GF-D8 (cell line): ENCODE results near the gene DNAJC10.
"Not testable (repeated sequence)": the region's sequence is repeated elsewhere in the genome, so short reads cannot be mapped to it uniquely, and the experiment has no call there.

ENCODE experiments used
- DNase-seq: peaks from one replicate; lab custom pipeline; 2025; lab: John Stamatoyannopoulos, UW

Gene DNAJC10, protein sequence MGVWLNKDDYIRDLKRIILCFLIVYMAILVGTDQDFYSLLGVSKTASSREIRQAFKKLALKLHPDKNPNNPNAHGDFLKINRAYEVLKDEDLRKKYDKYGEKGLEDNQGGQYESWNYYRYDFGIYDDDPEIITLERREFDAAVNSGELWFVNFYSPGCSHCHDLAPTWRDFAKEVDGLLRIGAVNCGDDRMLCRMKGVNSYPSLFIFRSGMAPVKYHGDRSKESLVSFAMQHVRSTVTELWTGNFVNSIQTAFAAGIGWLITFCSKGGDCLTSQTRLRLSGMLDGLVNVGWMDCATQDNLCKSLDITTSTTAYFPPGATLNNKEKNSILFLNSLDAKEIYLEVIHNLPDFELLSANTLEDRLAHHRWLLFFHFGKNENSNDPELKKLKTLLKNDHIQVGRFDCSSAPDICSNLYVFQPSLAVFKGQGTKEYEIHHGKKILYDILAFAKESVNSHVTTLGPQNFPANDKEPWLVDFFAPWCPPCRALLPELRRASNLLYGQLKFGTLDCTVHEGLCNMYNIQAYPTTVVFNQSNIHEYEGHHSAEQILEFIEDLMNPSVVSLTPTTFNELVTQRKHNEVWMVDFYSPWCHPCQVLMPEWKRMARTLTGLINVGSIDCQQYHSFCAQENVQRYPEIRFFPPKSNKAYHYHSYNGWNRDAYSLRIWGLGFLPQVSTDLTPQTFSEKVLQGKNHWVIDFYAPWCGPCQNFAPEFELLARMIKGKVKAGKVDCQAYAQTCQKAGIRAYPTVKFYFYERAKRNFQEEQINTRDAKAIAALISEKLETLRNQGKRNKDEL

DNA sequence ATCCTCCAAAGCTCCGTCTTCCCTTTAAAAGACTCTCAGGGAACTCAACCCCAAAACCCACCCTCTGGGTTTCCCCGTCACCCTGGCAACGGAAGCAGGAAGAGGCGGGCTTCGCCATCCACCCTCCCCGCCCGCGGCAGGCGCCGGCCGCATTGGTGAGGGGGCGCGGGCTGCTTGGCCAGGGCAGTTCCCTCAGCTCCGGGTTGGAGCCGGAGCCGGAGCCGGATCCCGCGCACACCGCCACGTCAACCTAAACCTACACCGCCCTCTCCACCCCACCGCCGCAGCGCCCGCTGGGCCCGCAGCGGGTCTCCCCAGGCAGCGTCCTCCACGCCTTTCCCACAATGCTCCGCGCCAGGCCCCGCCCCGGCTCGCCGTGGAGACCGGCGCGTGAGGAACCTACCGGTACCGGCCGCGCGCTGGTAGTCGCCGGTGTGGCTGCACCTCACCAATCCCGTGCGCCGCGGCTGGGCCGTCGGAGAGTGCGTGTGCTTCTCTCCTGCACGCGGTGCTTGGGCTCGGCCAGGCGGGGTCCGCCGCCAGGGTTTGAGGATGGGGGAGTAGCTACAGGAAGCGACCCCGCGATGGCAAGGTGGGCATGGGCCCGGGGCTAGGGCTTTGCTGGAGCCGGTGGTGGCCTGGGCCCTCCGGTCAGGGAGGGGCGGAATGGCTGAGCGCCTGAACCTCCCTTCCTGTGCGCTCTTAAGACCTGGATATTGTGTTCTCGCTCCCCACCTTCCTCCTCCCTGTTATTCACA, at the start of gene DNAJC10:
Gene DNAJC10, plus strand, starts transcription at position 366 of the 758 bp plus-strand sequence. CDS start 1,830 bp downstream, outside the sequence.
- DNase-seq: peak; percentile 77

DNA sequence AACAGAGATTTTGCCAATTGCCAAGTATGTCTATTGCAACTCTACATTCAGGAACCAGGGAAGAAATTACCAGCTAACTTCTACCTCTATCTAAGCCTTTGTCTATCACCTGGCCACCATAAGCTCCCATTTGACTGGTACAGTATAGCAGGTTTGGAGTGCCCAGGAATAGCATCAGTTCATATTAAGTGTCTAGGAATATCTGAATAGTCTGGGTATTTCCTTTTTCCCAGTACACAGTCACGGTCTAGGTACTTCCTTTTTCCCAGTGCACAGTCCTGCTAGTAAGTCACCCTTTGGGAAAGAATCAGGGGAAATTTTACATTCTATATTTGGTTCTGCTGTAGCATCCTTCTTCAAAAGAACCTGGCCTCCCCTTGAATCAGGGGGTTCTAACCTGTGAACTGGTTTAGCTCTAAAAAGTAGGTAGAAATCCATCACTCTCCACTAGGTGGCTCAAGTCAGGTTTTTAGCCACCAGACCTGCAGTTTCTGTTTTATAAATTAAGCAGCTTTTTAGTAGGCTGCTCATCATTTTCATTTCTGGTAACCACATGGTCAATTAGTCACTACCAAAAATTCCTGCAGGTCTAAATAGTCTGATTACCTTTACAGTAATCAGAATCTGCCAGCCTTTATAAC, 49.3 kb upstream of the DNAJC10 start:
- peak; percentile 15 for DNase-seq

DNA sequence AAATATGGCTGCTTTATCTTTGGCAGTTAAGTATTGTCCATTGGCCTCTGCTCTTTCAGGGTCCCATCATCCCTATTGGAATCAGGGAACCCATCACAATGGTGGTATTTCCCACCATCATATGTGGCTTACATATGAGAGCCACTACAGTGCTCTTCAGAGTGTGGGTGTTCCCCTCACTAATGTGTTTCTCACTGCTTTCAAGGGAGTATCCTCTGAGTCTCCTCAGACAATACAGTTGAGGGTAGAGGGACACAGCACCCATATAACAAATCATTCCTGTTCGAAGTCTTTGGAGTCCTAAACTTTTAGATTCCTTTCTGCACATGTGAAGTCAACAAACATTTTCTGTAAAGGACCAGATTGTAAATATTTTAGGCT, 48.8 kb upstream of the DNAJC10 start:
- no peak for DNase-seq

DNA sequence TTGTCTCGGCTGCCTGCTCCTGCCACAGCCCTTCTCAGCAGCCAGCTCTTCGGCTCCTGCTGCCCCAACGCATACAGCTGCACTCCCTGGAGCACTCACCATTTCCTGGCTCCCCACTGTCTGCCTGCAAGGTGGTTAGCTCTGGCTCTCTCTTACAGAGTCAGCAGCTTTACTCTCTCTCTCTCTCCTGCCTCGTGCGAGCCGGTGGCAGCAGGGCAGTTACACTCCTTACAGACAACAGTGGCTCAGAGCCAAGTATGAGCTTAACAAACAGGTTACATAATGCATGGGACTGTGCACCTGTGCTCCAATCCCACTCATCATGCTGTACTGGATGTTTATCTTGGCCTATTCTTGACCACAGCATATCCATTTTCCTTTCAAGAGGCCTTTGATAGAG, 47.4 kb upstream of the DNAJC10 start:
- DNase-seq: no peak

DNA sequence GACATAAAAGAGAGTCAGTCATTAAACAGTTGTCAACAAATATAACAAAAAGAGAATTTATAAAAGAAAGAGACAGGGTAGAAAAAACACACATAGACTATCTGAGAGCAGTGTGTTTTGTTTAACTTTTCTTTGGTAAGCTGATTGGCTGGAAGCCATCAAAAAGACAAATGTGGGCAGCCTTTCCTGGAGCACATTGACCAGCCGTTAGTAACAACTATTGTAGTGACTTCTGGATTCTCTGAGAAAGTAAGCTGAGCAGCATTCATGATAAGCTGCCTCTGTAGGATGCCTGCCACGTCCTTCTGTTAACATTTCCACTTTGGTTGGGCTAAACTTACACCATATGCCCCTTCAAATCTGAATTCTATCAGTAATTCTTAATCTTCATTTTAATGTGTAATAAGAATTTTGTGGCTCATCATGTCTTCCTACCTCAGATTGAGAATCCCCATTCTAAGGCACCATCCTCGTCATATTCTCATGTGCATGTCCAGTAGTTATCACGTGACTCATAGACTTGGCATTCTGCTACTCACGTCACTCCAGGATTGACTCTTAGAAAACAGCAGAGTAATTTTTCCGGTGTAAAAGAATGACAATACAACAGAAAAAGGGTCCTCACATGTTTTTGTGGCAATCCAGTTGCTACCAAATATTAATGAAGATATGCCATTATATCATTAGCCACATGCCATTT, 43.4 kb upstream of the DNAJC10 start:
- no peak for DNase-seq

DNA sequence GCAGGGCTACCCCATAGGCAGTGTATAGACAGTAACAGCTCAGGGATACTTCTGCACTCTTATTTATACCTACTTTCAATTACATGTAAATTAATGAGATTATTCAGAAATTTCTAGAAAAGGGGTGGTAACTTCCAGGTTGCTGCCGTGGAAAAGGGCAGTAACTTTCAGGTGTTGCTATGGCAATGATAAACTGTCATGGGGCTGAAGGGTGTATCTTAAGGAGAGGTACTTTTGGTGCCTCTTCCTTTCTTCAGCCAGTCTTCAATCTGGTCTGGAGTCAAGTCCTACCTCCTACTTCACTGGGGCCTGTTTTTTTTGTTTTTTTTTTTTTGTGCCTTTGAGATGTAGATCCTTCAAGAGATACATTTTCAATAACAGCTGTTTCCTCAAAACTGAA, 35.2 kb upstream of the DNAJC10 start:
- DNase-seq: no peak

DNA sequence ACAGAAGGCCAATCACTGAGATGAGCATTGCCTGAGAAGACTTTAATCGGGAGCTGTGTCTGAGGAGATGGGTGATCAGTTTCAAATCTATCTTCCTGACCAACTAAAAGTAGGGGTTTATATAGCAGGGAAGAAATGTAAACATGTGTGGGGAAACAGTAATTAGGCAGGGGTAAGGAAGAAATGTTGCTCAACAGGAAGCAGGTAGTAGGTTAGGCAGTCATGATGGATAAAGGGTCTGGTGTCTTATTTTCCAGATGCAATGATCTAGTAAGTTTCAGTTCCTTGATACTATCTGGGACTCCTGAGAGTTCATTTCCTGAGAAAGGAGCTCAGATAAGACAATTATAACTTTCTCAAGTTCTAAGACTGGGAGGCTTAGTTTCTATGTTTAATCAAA, 33.8 kb upstream of the DNAJC10 start:
- DNase-seq: no peak

DNA sequence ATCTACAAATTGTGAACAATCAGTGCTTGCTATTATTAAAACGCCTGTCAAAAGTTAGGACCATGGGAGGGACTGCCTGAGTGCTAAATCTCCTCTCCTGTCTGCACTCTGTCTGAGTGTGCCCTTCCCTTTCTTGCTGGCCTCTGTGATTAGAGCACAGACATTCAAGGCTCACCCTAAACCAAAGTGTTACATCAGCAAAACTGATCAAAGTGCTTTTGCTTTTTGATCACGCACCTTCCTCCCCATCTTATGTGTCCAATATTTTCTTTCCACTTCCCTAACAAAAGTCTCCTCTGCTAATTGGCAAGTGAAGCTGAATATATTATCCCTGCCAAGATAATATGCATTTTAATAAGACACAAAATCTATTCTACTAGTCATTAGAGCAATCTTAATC, 30.5 kb upstream of the DNAJC10 start:
- no peak for DNase-seq

DNA sequence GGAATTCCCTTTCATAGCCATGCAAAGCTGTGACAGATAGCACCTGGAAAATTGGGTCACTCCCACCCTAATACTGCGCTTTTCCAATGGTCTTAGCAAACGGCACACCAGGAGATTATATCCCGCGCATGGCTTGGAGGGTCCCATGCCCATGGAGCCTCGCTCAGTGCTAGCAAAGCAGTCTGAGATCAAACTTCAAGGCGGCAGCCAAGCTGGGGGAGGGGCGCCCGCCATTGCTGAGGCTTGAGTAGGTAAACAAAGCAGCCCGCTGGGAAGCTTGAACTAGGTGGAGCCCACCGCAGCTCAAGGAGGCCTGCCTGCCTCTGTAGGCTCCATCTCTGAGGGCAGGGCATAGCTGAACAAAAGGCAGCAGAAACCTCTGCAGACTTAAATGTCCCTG, 29.3 kb upstream of the DNAJC10 start:
- not testable (repeated sequence) for DNase-seq

DNA sequence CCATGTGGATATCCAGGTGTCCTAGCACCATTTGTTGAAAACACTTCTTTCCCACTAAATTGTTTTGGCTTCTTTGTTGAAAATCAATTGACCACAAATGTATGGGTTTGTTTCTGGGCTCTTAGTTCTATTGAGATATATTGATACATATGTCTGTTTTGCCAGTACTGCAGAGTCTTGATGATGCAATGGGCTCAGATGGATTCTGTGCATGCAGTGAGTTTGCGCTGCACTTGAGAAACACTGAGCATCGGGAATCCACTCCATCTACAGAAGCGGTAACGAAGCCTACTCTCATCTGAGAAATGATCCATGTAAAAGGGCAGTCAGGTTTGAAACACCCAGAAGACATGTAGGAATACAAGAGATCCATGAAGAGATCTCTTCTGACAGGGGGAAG, 21.9 kb upstream of the DNAJC10 start:
- DNase-seq: no peak

DNA sequence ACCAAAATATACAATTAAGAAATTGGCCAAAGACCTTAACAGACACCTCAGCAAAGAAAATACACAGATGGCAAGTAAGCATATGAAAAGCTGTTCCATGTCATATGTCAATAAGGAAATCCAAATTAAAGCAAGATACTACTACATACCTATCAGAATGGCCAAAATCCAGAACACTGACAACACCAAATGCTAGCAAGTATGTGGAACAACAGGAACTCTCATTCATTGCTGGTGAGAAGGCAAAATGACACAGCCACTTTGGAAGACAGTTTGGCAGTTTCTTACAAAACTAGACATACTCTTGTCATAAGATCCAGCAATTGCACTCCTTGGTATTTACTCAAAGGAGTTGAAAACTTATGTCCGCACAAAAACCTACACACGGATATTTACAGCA, 20.3 kb upstream of the DNAJC10 start:
- no peak for DNase-seq

DNA sequence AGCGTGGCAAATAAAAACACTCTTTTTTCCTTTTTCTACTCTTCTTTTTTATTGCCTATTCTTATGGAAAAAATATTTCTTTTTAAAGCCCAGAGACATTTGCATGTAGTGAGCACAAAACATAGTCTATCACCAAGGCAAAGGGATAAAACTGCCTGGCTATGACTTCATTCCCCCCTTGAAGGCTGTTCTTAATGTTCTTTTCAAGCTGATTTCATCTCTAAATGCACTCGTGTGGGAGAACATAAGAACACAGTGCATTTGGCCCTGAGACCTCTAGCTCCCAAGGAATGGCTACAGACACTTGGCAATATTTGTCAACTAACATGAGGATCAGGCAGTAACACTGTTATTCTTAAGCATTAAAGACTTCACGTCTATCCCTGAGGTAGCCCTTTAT, 17.4 kb upstream of the DNAJC10 start:
- DNase-seq: no peak

DNA sequence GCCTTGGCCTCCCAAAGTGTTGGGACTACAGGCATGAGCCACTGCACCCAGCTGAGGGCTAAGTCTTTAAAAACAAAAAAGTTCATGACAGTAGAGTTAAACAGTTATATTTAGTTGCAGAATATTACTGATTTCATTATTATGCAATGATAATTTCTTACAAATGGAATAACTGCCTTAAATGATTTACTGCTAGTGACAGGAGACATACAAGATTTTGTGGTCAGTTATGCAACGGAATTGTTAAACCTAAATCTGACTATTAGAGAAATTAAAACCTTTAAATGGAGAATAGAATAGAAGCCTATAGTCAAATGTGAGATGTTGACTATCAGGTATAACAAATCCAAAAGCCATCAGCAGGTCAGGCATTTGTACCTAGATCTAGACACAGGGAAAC, 10.3 kb upstream of the DNAJC10 start:
- DNase-seq: no peak

DNA sequence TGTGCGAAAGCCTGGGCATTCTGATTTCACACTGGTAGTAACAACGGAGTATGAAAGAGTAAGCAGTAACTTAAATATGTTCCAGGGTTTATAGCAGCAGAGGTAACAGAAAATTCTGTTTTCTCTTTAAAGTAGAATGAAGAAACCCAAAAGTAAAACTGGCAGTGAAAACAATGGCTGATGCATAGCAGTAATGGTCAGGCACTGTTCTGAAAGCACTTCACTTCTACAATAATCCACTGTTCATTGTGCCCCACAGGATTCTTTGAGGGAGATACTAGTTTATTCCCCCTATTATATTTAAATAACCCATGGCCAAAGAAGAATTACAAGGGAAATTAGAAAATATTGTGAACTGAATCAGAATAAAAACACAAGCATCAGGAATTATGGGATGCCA, 9.3 kb upstream of the DNAJC10 start:
- DNase-seq: no peak

DNA sequence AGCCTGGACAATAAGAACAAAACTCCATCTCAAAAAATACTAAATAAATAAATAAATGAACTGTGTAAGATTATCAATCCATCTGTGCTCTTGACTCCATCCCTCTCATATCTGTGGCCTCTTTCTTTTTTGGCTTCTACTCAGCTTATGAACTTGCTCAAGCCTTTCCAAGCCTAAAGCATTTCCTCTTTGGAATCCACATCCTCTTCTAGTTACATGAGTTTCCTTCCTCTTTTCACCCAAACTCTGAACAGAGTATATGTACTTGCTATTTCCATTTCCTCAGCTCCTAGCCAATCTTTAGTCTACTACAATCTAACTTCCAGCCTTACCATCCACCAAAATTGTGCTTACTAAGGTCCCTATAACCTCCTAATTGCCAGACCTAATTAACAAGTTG, 2.5 kb upstream of the DNAJC10 start:
- peak; percentile 89 for DNase-seq

DNA sequence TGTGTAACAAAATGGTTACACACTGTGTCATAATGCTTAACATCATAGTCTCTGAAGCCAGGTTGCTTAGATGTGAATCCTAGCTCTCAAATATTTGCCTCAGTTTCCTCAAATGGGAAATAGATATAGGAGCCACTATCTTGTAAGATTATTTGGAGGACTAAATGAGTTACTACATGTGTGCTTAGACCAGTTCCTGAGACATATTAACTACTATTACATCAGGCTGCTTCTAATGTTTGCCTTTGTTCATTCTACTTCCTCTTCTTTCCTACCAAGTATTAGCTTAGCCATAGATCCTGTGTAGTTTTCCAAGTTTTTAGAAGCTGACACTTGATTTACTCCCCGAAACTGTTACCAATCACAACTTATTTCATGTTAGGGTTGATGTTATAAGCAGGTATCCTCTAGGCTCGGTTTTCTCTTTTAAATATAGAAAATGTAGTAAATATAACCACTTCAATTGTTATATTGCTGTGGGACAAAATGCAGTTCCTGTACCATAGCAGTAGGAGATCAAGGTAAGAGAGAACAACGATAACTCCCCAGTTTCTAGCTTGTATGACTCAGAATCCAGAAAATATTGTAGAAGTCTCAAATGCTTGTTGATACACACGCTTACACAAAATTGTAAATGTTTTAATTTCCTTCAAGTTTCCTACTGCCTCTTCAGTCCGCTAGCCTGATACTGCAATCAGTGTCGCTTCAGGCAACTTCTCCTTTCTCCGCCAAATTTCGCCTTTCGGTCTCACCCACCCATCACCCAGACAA, 751 bp upstream of the DNAJC10 start:
- DNase-seq: peak; percentile 64

DNA sequence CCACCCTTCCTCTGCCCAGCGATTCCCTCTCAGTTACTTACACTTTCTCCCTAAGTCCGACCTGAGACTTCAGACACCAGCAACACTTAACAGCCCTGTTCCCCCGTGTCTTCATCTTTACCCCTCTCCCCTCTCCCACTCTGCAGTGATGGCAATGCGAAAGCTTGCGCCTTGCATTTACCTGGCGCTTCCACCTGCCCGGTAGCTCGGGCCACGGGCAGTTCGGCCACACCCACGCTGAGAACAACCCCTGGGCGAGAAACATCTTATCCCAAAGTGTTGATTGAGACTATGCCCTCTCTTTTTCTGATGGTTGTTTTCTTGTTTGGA, 558 bp downstream of the DNAJC10 start:
- DNase-seq: no peak

DNA sequence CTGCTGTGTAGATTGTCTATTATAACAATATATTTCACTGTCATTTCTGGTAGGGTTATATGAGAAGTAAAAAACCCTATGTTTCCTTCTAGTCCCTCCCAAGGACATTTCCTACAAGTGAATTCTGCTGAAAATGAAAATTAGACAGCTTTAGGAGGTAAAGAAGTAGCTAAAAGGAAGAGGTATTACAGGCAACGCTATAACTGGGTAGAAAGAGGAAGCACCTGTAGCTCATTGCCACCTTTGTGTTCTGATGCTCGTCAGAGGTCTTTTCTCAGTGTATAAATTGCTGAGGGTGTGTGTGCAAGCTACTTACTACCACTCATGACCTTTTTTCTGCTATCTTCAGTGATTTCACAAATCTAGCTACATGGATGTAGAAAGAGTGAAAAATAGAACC, 1.4 kb downstream of the DNAJC10 start:
- peak; percentile 3 for DNase-seq

DNA sequence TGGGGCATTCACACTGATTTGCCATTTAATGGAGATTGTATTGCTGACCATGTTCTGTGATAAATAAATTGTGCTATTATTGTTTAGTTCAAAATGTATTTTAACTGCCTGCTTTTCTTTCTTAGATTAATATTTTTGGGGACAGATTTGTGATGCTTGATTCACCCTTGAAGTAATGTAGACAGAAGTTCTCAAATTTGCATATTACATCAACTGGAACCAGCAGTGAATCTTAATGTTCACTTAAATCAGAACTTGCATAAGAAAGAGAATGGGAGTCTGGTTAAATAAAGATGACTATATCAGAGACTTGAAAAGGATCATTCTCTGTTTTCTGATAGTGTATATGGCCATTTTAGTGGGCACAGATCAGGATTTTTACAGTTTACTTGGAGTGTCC, 1.8 kb downstream of the DNAJC10 start:
- DNase-seq: no peak

DNA sequence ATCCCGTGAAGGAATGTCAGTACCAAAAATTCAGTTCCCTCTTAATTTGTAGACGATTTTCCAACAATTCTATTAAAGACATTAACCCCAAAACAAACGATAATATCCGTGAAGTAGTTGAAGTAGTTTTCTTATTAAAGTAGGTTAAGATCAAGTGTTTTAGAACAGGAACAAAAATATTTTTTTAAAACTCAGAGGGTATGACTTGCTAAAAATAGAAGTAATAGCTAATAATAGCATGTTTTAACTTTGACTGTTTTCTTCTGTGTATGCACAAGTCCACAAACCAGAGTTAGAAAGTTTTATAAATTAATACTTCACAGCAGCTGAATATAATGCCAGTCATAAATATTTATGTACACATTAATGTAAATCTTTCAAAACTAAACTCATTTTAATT, 2.4 kb downstream of the DNAJC10 start:
- DNase-seq: no peak

DNA sequence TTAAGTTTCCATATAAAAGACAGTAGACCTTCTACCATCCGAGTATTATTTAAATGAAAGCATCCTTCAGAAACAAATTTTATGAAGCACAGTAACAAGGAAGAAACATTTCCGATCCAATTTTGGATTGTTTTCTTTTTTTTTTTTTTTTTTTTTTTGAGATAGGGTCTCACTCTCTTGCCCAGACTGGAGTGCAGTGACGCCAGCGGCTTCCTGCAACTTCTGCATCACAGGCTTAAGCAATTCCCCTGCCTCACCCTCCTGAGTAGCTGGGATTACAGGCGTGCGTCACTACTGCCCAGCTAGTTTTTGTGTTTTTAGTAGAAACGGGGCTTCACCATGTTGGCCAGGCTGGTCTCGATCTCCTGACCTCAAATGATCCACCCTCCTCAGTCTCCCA, 3.1 kb downstream of the DNAJC10 start:
- not testable (repeated sequence) for DNase-seq
